Esophagus muscularis mucosa (tissue), 4 donors: ENCODE results near the gene BST1. TPM values are rescaled to one million over a fixed set of nuclear protein-coding genes. Genes with fewer than 3 reads are reported as not detected.
"Not testable (repeated sequence)": the region's sequence is repeated elsewhere in the genome, so short reads cannot be mapped to it uniquely, and the experiment has no call there.

Experiments used
- DNase-seq: peaks from one replicate; pipeline ENCODE4 v3.0.0-alpha.2; 2017; ENCODE audit errors: extremely low spot score
- H3K27ac ChIP-seq, 4 donors: fragments of 200-600 bp; sonication (generic); replicated peaks in 1 of 4; 1 replicate in 3 of 4; 2 replicates in 1 of 4; pipeline ENCODE4 v1.5.1; 2016 to 2019; ENCODE audit warnings: mild to moderate bottlenecking in 1 of 4
- H3K27me3 ChIP-seq, 4 donors: fragments of 200-600 bp; sonication (generic); one replicate each; pipeline versions ENCODE4 v1.5.1 to v1.6.0; 2016 to 2019
- H3K36me3 ChIP-seq, 4 donors: fragments of 200-600 bp; sonication (generic); one replicate each; pipeline ENCODE4 v1.5.1; 2016 to 2019
- H3K4me1 ChIP-seq, 4 donors: fragments of 200-600 bp; sonication (generic); one replicate each; pipeline ENCODE4 v1.5.1; 2016 to 2019
- H3K4me3 ChIP-seq, 4 donors: fragments of 200-600 bp; sonication (generic); 1 replicate in 2 of 4; 2 replicates in 2 of 4; pipeline ENCODE4 v1.5.1; 2016 to 2019; ENCODE audit warnings: mild to moderate bottlenecking in 4 of 4, moderate library complexity in 1 of 4
- H3K9me3 ChIP-seq, 4 donors: fragments of 200-600 bp; sonication (generic); 1 replicate in 3 of 4; 2 replicates in 1 of 4; pipeline ENCODE4 v1.5.1; 2016 to 2019
- EP300 ChIP-seq: sonication (generic); formaldehyde crosslinking; IDR thresholded peaks from one replicate; pipeline ENCODE4 v1.6.1; 2017; ENCODE audit warnings: antibody characterized with exemption
- POLR2A ChIP-seq: fragments of 450-650 bp; IDR thresholded peaks from one replicate; pipeline ENCODE4 v1.6.1; 2017; ENCODE audit warnings: antibody characterized with exemption, moderate library complexity, mild to moderate bottlenecking, low read depth
- POLR2AphosphoS5 ChIP-seq, 2 donors: sonication (generic); formaldehyde crosslinking; IDR thresholded peaks; one replicate each; pipeline ENCODE4 v1.6.1; 2017; ENCODE audit warnings: antibody characterized with exemption in 2 of 2
- WGBS: methylation state at CpG from one replicate; pipeline ENCODE4 v1.1.5; 2018; 5-methylcytosine and 5-hydroxymethylcytosine counted together
- intact Hi-C: fragments of 100-400 bp; cut with DNase I; formaldehyde crosslinking; loops from one replicate; pipeline ENCODE4 v1.15.1; 2023
- total RNA-seq, 4 donors: library from RNA; depleted of rRNA; stranded (reverse); fragments of >200 nt; gene quantifications; one replicate each; pipeline versions ENCODE4 v1.1.0 to v1.2.1, GENCODE V29; 2016
- TF ChIP-seq, protein P1 (sequence below), 3 experiments: fragments of 200-600 bp in 2 of 3; fragments of 450-650 bp in 1 of 3; sonication (generic) in 2 of 3; IDR thresholded peaks; one replicate each; pipeline ENCODE4 v1.5.1; 2017 to 2019; ENCODE audit warnings: antibody characterized with exemption in 3 of 3, mild to moderate bottlenecking in 2 of 3, moderate library complexity in 1 of 3

The BST1 gene
- total RNA-seq, 4 donors from 2014 or later: 2.5 to 6.0 (median 4.3) TPM

DNA sequence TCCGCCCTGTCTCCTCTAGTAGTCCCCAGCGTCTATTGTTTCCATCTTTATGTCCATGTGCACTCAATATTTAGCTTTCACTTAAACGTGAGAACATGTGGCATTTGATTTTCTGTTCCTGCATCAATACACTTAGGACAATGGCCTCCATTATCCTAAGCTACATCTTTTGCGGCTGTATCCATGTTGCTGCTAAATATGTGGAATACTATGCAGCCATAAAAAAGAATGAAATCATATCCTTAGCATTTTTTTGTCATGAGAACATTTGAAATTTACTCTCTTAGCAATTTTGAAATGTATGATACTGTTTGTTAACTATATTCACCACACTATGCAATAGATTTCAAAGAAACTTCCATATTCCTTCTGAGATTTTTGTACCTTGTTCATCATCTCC, 55.4 kb downstream of the BST1 start:
- Histone ChIP-seq H3K27ac (no peak overlapping the region), H3K4me1 (peaks cover 0 to 7% (median 0%) of the 10 kb centered on the region in 4 donors), H3K36me3 (no peaks in the 10 kb centered on the region), H3K9me3 (no peaks in the 10 kb centered on the region), H3K4me3 (no peak overlapping the region), H3K27me3 (no peaks in the 10 kb centered on the region)
- no peak for DNase-seq
- intact Hi-C loops: no loop called here
- WGBS: 93% methylated on average over 4 of the region's 4 CpGs
- TF ChIP-seq, protein P1, sequence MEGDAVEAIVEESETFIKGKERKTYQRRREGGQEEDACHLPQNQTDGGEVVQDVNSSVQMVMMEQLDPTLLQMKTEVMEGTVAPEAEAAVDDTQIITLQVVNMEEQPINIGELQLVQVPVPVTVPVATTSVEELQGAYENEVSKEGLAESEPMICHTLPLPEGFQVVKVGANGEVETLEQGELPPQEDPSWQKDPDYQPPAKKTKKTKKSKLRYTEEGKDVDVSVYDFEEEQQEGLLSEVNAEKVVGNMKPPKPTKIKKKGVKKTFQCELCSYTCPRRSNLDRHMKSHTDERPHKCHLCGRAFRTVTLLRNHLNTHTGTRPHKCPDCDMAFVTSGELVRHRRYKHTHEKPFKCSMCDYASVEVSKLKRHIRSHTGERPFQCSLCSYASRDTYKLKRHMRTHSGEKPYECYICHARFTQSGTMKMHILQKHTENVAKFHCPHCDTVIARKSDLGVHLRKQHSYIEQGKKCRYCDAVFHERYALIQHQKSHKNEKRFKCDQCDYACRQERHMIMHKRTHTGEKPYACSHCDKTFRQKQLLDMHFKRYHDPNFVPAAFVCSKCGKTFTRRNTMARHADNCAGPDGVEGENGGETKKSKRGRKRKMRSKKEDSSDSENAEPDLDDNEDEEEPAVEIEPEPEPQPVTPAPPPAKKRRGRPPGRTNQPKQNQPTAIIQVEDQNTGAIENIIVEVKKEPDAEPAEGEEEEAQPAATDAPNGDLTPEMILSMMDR (IDR thresholded peaks at IDR 0.05): no peak
- TF ChIP-seq POLR2AphosphoS5 (IDR thresholded peaks at IDR 0.05) (no peak), POLR2A (no peak), EP300 (no peak)

DNA sequence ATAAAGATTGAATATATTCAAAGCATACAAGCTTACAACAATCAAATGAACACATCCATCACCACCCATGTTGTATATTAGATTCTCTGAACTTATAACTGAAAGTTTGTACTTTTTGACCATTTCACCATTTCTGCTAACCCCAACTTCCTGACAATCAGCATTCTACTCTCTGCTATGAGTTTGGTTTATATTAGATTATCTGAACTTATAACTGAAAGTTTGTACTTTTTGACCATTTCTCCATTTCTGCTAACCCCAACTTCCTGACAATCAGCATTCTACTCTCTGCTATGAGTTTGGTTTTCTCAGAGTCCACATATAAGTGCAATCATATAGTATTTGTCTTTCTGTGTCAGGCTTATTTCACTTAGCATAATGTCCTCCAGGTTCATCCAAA, 59.6 kb downstream of the BST1 start:
- H3K9me3 ChIP-seq, intact Hi-C loops, DNase-seq, H3K4me1 ChIP-seq, H3K27me3 ChIP-seq, H3K36me3 ChIP-seq, H3K27ac ChIP-seq, H3K4me3 ChIP-seq: not testable (repeated sequence)

DNA sequence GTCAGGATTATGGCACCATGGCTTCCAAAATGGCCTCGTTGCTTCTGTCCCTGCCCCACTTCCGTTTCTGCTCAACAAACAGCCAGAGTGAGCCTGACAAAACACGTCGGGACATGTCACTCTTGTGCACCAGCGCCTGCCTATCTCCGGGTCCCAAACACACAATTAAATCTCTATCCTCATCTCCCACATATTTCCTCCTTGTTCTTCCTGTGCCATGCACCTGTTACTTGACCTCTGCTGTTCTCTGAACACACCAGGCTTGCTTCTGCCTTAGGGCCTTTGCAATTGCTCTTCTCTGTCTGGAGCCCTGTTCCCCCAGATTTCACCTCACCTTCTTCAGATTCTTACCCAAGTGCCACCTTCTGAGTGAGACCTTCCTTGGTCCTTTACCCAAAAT, 62.5 kb downstream of the BST1 start:
- no peak overlapping the region for H3K4me3 ChIP-seq
- 64% methylated on average over 6 of the region's 6 CpGs for WGBS

DNA sequence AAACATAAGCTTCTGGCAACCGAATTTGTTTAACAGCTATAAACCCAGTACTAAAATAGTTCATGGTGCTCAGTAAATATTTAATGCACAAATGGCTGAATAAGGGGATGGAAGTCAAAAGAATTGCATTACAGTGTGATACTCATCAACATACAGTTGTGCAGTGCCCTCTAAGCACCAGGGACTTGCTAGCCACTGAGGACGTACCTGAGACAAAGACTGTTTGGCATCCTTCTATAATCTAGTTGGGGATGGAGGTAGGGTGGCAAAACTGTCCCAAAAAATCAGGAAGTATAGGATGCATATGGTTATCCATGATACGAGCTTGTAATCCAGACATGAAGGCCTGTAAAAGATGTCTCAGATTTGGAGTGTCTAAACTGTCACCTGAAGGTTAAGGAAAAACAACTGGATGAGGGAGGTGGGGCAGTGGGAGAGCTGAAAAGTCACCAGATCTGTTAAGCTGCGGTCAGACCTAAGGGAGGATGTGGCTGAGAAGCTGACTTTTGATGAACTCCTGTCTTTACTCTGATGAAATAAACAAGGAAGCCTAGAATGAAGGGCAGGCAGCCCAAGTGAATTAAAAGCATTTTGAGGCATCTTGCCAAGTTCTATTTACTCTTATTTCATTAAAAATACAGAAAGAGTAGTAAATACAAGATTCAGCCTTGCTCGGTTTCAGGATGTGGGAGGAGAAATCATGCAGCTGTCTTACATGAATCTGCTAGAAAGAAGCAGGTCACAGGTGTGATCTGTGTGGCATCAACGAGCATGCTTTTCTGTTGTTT, 63.2 kb downstream of the BST1 start:
- H3K27me3 ChIP-seq: no peaks in the 10 kb centered on the region
- H3K4me3 ChIP-seq: no peak overlapping the region
- H3K4me1 ChIP-seq: no peaks in the 10 kb centered on the region
- DNase-seq: no peak
- TF ChIP-seq POLR2A (no peak), POLR2AphosphoS5 (IDR thresholded peaks at IDR 0.05) (no peak)
- H3K27ac ChIP-seq: no peak overlapping the region
- intact Hi-C loops: no loop called here
- 54% methylated on average over 6 of the region's 6 CpGs for WGBS
- no peaks in the 10 kb centered on the region for H3K9me3 ChIP-seq
- no peaks in the 10 kb centered on the region for H3K36me3 ChIP-seq

More for the DNA sequence above, 62.5 kb downstream of the BST1 start:
- no peak for TF ChIP-seq POLR2A
- DNase-seq: no peak
- no peaks in the 10 kb centered on the region for H3K4me1 ChIP-seq
- no peaks in the 10 kb centered on the region for H3K27me3 ChIP-seq
- intact Hi-C loops: no loop called here
- no peaks in the 10 kb centered on the region for H3K36me3 ChIP-seq
- no peaks in the 10 kb centered on the region for H3K9me3 ChIP-seq
- no peak overlapping the region for H3K27ac ChIP-seq

DNA sequence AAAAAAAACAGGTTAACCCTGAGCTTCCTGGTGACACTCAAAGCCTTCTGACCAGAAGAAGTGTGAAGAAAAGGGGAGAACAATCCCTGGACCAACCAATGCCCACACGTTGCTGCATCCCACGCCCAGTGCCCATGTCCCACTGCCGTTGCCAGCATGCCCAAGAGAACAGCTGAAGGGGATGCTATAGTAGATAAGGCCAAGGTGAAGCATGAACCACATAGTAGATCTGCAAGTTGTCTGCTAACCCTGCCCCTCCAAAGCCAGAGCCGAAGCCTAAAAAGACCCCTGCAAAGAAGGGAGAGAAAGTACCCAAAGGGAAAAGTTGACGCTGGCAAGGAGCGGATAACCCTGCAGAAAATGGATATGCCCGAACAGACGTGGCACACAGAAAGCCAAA, 64.0 kb downstream of the BST1 start:
- no peaks in the 10 kb centered on the region for H3K4me1 ChIP-seq
- H3K27ac ChIP-seq: no peak overlapping the region
- no peaks in the 10 kb centered on the region for H3K9me3 ChIP-seq
- no peak for TF ChIP-seq POLR2AphosphoS5 (IDR thresholded peaks at IDR 0.05)
- TF ChIP-seq, protein P1 (IDR thresholded peaks at IDR 0.05): no peak
- no peak for TF ChIP-seq EP300
- TF ChIP-seq POLR2A: no peak
- H3K36me3 ChIP-seq: no peaks in the 10 kb centered on the region
- WGBS: 79% methylated on average over 8 of the region's 8 CpGs
- DNase-seq: no peak
- no peaks in the 10 kb centered on the region for H3K27me3 ChIP-seq
- no peak overlapping the region for H3K4me3 ChIP-seq
- intact Hi-C loops: no loop called here

DNA sequence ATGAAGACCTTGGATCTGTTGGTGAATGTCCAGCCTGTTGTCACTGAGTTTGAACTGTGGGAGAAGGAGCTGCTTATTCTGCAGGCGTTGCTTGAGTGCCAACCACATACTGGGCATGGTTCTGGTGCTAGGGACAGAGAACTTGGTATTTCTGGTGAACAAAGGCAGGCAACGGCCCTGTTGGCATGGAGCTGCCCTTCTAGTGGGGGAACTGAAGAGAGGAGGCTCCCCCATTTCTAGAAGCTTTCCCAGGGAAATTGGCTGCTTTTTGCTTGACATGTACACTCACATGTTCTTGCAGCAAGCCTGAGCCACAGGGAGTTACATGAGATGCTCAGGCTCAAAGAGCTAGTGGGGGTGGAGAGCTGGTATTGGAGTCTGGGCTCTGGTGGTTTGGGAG, 66.3 kb downstream of the BST1 start:
- intact Hi-C loops: no loop called here
- no peaks in the 10 kb centered on the region for H3K36me3 ChIP-seq
- H3K4me3 ChIP-seq: no peak overlapping the region
- H3K4me1 ChIP-seq: no peaks in the 10 kb centered on the region
- no peaks in the 10 kb centered on the region for H3K9me3 ChIP-seq
- TF ChIP-seq POLR2AphosphoS5 (IDR thresholded peaks at IDR 0.05) (no peak), EP300 (no peak), POLR2A (no peak)
- TF ChIP-seq, protein P1 (IDR thresholded peaks at IDR 0.05): no peak
- WGBS: 81% methylated on average over 2 of the region's 2 CpGs
- no peaks in the 10 kb centered on the region for H3K27me3 ChIP-seq
- no peak overlapping the region for H3K27ac ChIP-seq
- DNase-seq: no peak
